GM23338 (cell line): Measurements from ENCODE around the gene SACS. TPM values are rescaled to one million over a fixed set of nuclear protein-coding genes. Genes with fewer than 3 reads are reported as not detected.

Experiments used
- ATAC-seq: fragments of 200-7000 bp; cut with Tn5 transposase; 3 replicates; pipeline ENCODE4 v1.9.1; 2020
- DNase-seq: peaks from one replicate; pipeline ENCODE4 v3.0.0-alpha.2; 2015; ENCODE audit warnings: low spot score
- H2AFZ ChIP-seq: fragments of 200-600 bp; sonication (generic); 2 replicates; pipeline ENCODE4 v1.8.0; 2016; ENCODE audit warnings: antibody characterized with exemption, mild to moderate bottlenecking, moderate library complexity
- H3F3A ChIP-seq: fragments of 200-600 bp; sonication (generic); replicated peaks from 2 replicates; pipeline ENCODE4 v1.8.0; 2017; ENCODE audit warnings: antibody characterized with exemption, mixed run types, low read depth
- H3K27ac ChIP-seq: fragments of 200-600 bp; sonication (generic); 2 replicates; pipeline ENCODE4 v1.6.1; 2016; ENCODE audit warnings: low read depth
- H3K27me3 ChIP-seq: fragments of 200-600 bp; sonication (generic); 2 replicates; pipeline ENCODE4 v1.8.0; 2016; ENCODE audit warnings: mild to moderate bottlenecking, mixed run types, moderate library complexity; ENCODE audit not compliant: insufficient read depth
- H3K36me3 ChIP-seq: fragments of 200-600 bp; sonication (generic); 2 replicates; pipeline ENCODE4 v1.8.0; 2016; ENCODE audit warnings: mild to moderate bottlenecking; ENCODE audit not compliant: insufficient read depth
- H3K4me1 ChIP-seq: fragments of 200-600 bp; sonication (generic); 2 replicates; pipeline ENCODE4 v1.8.0; 2016; ENCODE audit warnings: mild to moderate bottlenecking, moderate library complexity; ENCODE audit not compliant: insufficient read depth
- H3K4me2 ChIP-seq: fragments of 200-600 bp; sonication (generic); 2 replicates; pipeline ENCODE4 v1.7.1; 2017; ENCODE audit warnings: mixed run types
- H3K4me3 ChIP-seq: fragments of 200-600 bp; sonication (generic); 2 replicates; pipeline ENCODE4 v1.6.1; 2016; ENCODE audit warnings: mixed run types
- H3K79me2 ChIP-seq: fragments of 200-600 bp; sonication (generic); replicated peaks from 2 replicates; pipeline ENCODE4 v1.8.0; 2017; ENCODE audit warnings: mild to moderate bottlenecking; ENCODE audit not compliant: insufficient read depth
- H3K9me2 ChIP-seq: fragments of 200-600 bp; sonication (generic); 2 replicates; pipeline ENCODE4 v1.8.0; 2017; ENCODE audit not compliant: insufficient read depth
- H4K20me1 ChIP-seq: fragments of 200-600 bp; sonication (generic); replicated peaks from 2 replicates; pipeline ENCODE4 v1.8.0; 2017; ENCODE audit warnings: mild to moderate bottlenecking; ENCODE audit not compliant: insufficient read depth
- H3K27ac Mint-ChIP-seq: 2 replicates; pipeline ENCODE4 v1.8.0; 2020; ENCODE audit warnings: inconsistent platforms, mild to moderate bottlenecking, moderate library complexity, mixed read lengths
- H3K27me3 Mint-ChIP-seq: 3 replicates; pipeline ENCODE4 v1.8.0; 2022; ENCODE audit warnings: low read depth, mild to moderate bottlenecking, moderate library complexity, mixed read lengths, inconsistent platforms; ENCODE audit not compliant: insufficient read depth, poor library complexity
- H3K36me3 Mint-ChIP-seq: 3 replicates; pipeline ENCODE4 v1.8.0; 2021; ENCODE audit warnings: low read depth, mild to moderate bottlenecking, inconsistent platforms, moderate library complexity, mixed read lengths
- H3K4me1 Mint-ChIP-seq: 3 replicates; pipeline ENCODE4 v1.8.0; 2020; ENCODE audit warnings: mild to moderate bottlenecking, inconsistent platforms, mixed read lengths
- H3K4me3 Mint-ChIP-seq: 3 replicates; pipeline ENCODE4 v1.8.0; 2021; ENCODE audit warnings: moderate library complexity, mild to moderate bottlenecking, inconsistent platforms, mixed read lengths
- H3K9me3 Mint-ChIP-seq: 3 replicates; pipeline ENCODE4 v1.8.0; 2020; ENCODE audit warnings: moderate library complexity, mild to moderate bottlenecking, inconsistent platforms, mixed read lengths
- CREB1 ChIP-seq: fragments of 250-450 bp; sonication (Bioruptor Pico); IDR thresholded peaks from 2 replicates; pipeline ENCODE4 v1.5.0; 2020; ENCODE audit warnings: low read depth, mild to moderate bottlenecking, moderate library complexity
- CTCF ChIP-seq, 2 experiments: fragments of 200-600 bp in 1 of 2; sonication (generic) in 1 of 2; conservative IDR thresholded peaks; 2 replicates each; pipeline versions ENCODE4 v1.5.1 to v1.6.1; 2016 to 2017; ENCODE audit warnings: antibody characterized with exemption in 2 of 2, low read depth in 2 of 2, mild to moderate bottlenecking in 2 of 2, moderate library complexity in 1 of 2
- EZH2 ChIP-seq: fragments of 200-600 bp; sonication (generic); IDR thresholded peaks from one replicate; pipeline ENCODE4 v1.8.0; 2017; ENCODE audit warnings: antibody characterized with exemption, mild to moderate bottlenecking, low read depth; ENCODE audit not compliant: unreplicated experiment
- EZH2phosphoT487 ChIP-seq: fragments of 200-600 bp; sonication (generic); IDR thresholded peaks from one replicate; pipeline ENCODE4 v1.8.1; 2018; ENCODE audit warnings: antibody characterized with exemption; ENCODE audit not compliant: unreplicated experiment
- NANOG ChIP-seq: IDR thresholded peaks from 2 replicates; pipeline ENCODE4 v1.6.1; 2016; ENCODE audit warnings: antibody characterized with exemption, borderline replicate concordance
- POLR2AphosphoS5 ChIP-seq: IDR thresholded peaks from 2 replicates; pipeline ENCODE4 v1.6.1; 2016; ENCODE audit warnings: antibody characterized with exemption, low read depth
- REST ChIP-seq: IDR thresholded peaks from one replicate; pipeline ENCODE4 v1.6.1; 2018; ENCODE audit warnings: antibody characterized with exemption; ENCODE audit not compliant: unreplicated experiment
- STAT1 ChIP-seq: IDR thresholded peaks from one replicate; pipeline ENCODE4 v1.6.1; 2016; ENCODE audit warnings: antibody characterized with exemption; ENCODE audit not compliant: unreplicated experiment
- ZNF331 ChIP-seq: fragments of 250-450 bp; sonication (Bioruptor Pico); IDR thresholded peaks from 2 replicates; pipeline ENCODE4 v1.5.0; 2020; ENCODE audit warnings: low read depth, mild to moderate bottlenecking, moderate library complexity
- ZNF462 ChIP-seq: fragments of 250-450 bp; sonication (Bioruptor Pico); IDR thresholded peaks from 2 replicates; pipeline ENCODE4 v1.5.0; 2020; ENCODE audit warnings: mild to moderate bottlenecking, moderate library complexity
- polyA plus RNA-seq: library from polyadenylated mRNA; unstranded; fragments of >200 nt; fragmentation: Nextera tagmentation; extraction: Ambion mirVana; gene quantifications from 2 replicates; pipeline ENCODE4 v1.2.1, GENCODE V29; 2016
- total RNA-seq: library from RNA; depleted of rRNA; stranded (reverse); fragments of >200 nt; shearing (Covaris generic); gene quantifications from 2 replicates; pipeline ENCODE4 v1.2.3, GENCODE V29; 2014

SACS gene
- total and polyA plus RNA-seq, 2 experiments from 2014 or later = 13.8 to 58.7 TPM

GRCh38 chr13:23292586-23292985 lies 140.9 kb downstream of the SACS start:
- no peaks in the 10 kb centered on the region for H3K4me1 ChIP-seq
- no peaks in the 10 kb centered on the region for H4K20me1 ChIP-seq
- H3K36me3 Mint-ChIP-seq = peaks cover 6% of the 10 kb centered on the region; the same call in 2 of the 3 replicates
- H3K27ac ChIP-seq = no peak overlapping the region
- no peaks in the 10 kb centered on the region for H3K36me3 ChIP-seq
- H3K4me1 Mint-ChIP-seq = no peaks in the 10 kb centered on the region
- peaks cover 8% of the 10 kb centered on the region; the same call in 1 of the 3 replicates for H3K9me3 Mint-ChIP-seq
- TF ChIP-seq CTCF (conservative IDR thresholded peaks at IDR 0.05; ENCODE audit: low read depth in 2 of 2) (no peak), STAT1 (no peak)
- no peak overlapping the region for H3K27ac Mint-ChIP-seq
- no peak overlapping the region for H3K4me2 ChIP-seq
- H3K27me3 ChIP-seq = no peaks in the 10 kb centered on the region
- no peak overlapping the region for H3K4me3 ChIP-seq
- 0 out of 2 replicates have a peak, but pooled peaks cover 3% of the 10 kb centered on the region for H3K9me2 ChIP-seq
- H3K4me3 Mint-ChIP-seq = no peak overlapping the region
- H3K27me3 Mint-ChIP-seq = peaks cover 2% of the 10 kb centered on the region
- DNase-seq = no peak
- no peak for ATAC-seq
- H3F3A ChIP-seq = no peaks in the 10 kb centered on the region
- H2AFZ ChIP-seq = no peak overlapping the region
- no peaks in the 10 kb centered on the region for H3K79me2 ChIP-seq

GRCh38 chr13:23289917-23290357 lies 143.6 kb downstream of the SACS start:
- DNase-seq (no peak), ATAC-seq (no peak)
- no peak overlapping the region for H3K27ac Mint-ChIP-seq
- H3K27me3 Mint-ChIP-seq = no peaks in the 10 kb centered on the region
- Histone ChIP-seq H3K4me2 (no peak overlapping the region), H3K79me2 (no peaks in the 10 kb centered on the region), H3K4me1 (no peaks in the 10 kb centered on the region), H4K20me1 (no peaks in the 10 kb centered on the region), H3K27me3 (no peaks in the 10 kb centered on the region), H3K36me3 (no peaks in the 10 kb centered on the region), H2AFZ (no peak overlapping the region), H3K4me3 (no peak overlapping the region), H3K9me2 (no peaks in the 10 kb centered on the region), H3K27ac (no peak overlapping the region), H3F3A (no peaks in the 10 kb centered on the region)
- no peaks in the 10 kb centered on the region for H3K4me1 Mint-ChIP-seq
- H3K4me3 Mint-ChIP-seq = no peak overlapping the region
- peaks cover 10% of the 10 kb centered on the region; the same call in 1 of the 3 replicates for H3K9me3 Mint-ChIP-seq
- H3K36me3 Mint-ChIP-seq = no peaks in the 10 kb centered on the region
- TF ChIP-seq POLR2AphosphoS5 (no peak), REST (no peak), EZH2 (no peak), EZH2phosphoT487 (no peak), STAT1 (no peak), ZNF331 (CRISPR knock-in tag) (no peak), CREB1 (CRISPR knock-in tag) (no peak), NANOG (no peak), ZNF462 (no peak)
